MM.1S (cell line): ENCODE data around the gene NUP85.

Experiments used
- CTCF ChIP-seq: fragments of 300-600 bp; sonication (generic); IDR thresholded peaks from 2 replicates; pipeline ENCODE4 v1.5.1; 2016; ENCODE audit warnings: antibody characterized with exemption, low read length, mixed read lengths
- EZH2 ChIP-seq: fragments of 300-600 bp; sonication (generic); optimal IDR thresholded peaks from 2 replicates; pipeline ENCODE3; 2017; ENCODE audit warnings: low read depth, mild to moderate bottlenecking, antibody characterized with exemption, low read length, mixed read lengths
- EZH2phosphoT487 ChIP-seq: fragments of 300-600 bp; sonication (generic); IDR thresholded peaks from 2 replicates; pipeline ENCODE4 v1.6.1; 2018; ENCODE audit warnings: antibody characterized with exemption, low read length

GRCh38 chr17:75159196-75160031 lies 46.1 kb upstream of the NUP85 start:
- no peak for TF ChIP-seq CTCF
- TF ChIP-seq EZH2phosphoT487 = no peak
- no peak for TF ChIP-seq EZH2
